ENCODE results near the gene KCND3. TPM values are rescaled to one million over a fixed set of nuclear protein-coding genes. Genes with fewer than 3 reads are reported as not detected.

The KCND3 gene
- total RNA-seq, 1 donor from 2014 or later = 0.06 TPM

GRCh38 chr1:111739925-111740765, 249.3 kb downstream of the KCND3 start:
- peak overlapping the region; percentile 93 for H3K4me2 ChIP-seq
- no peaks in the 10 kb centered on the region for H3K36me3 ChIP-seq
- no peak overlapping the region for H3K9ac ChIP-seq
- no peaks in the 10 kb centered on the region for H3K36me3 Mint-ChIP-seq
- DNase-seq (ENCODE audit: low spot score) = peak; percentile 96
- H3K27me3 Mint-ChIP-seq (ENCODE audit: insufficient read depth, low read depth) = peaks cover 34% of the 10 kb centered on the region
- H3F3A ChIP-seq (ENCODE audit: low read depth) = peaks cover 56% of the 10 kb centered on the region
- no peaks in the 10 kb centered on the region for H3K9me3 ChIP-seq (ENCODE audit: low read depth)
- peak overlapping the region; percentile 57 for H3K4me3 ChIP-seq
- H4K20me1 ChIP-seq (ENCODE audit: low read depth) = peaks cover 31% of the 10 kb centered on the region
- H3K27me3 ChIP-seq = peaks cover 18% of the 10 kb centered on the region
- TF ChIP-seq EZH2phosphoT487 (IDR thresholded peaks at IDR 0.05) (no peak), EZH2 (IDR thresholded peaks at IDR 0.05) (peak; percentile 63)
- no peaks in the 10 kb centered on the region for H3K9me3 Mint-ChIP-seq
- peaks cover 19% of the 10 kb centered on the region for H3K79me2 ChIP-seq (ENCODE audit: low read depth)
- H3K27ac ChIP-seq = peak overlapping the region; percentile 43
- peak overlapping the region; percentile 90 for H2AFZ ChIP-seq (replicated peaks)
- peaks cover 6% of the 10 kb centered on the region for H3K4me1 Mint-ChIP-seq
- peak overlapping the region; percentile 68 for H3K27ac Mint-ChIP-seq
- peak overlapping the region; percentile 87 for H3K4me3 Mint-ChIP-seq
- H3K4me1 ChIP-seq = peaks cover 33% of the 10 kb centered on the region

GRCh38 chr1:111739194-111739924, 250.1 kb downstream of the KCND3 start, which contains the start of gene INKA2:
Gene INKA2, minus strand, starts transcription at chr1:111739395. Its CDS starts 153 bp downstream, at chr1:111739242.
- Histone ChIP-seq H3K4me2 (peak within 1 kb of the TSS; percentile 93), H3F3A (ENCODE audit: low read depth) (peaks cover 56% of the 10 kb centered on the region), H3K4me3 (peak within 1 kb of the TSS; percentile 57), H2AFZ (replicated peaks) (peak within 1 kb of the TSS; percentile 90), H3K4me1 (peaks cover 34% of the 10 kb centered on the region), H3K36me3 (no peaks in the 10 kb centered on the region), H3K27me3 (peaks cover 18% of the 10 kb centered on the region), H3K79me2 (ENCODE audit: low read depth) (peaks cover 27% of the 10 kb centered on the region), H3K27ac (peak within 1 kb of the TSS; percentile 43), H3K9ac (no peak within 1 kb of the TSS), H4K20me1 (ENCODE audit: low read depth) (peaks cover 31% of the 10 kb centered on the region), H3K9me3 (ENCODE audit: low read depth) (no peaks in the 10 kb centered on the region)
- peak within 1 kb of the TSS; percentile 68 for H3K27ac Mint-ChIP-seq
- H3K36me3 Mint-ChIP-seq = no peaks in the 10 kb centered on the region
- peak within 1 kb of the TSS; percentile 88 for H3K4me3 Mint-ChIP-seq
- peaks cover 34% of the 10 kb centered on the region for H3K27me3 Mint-ChIP-seq (ENCODE audit: insufficient read depth, low read depth)
- H3K9me3 Mint-ChIP-seq = no peaks in the 10 kb centered on the region
- no peak for TF ChIP-seq EZH2 (IDR thresholded peaks at IDR 0.05)
- peaks cover 6% of the 10 kb centered on the region for H3K4me1 Mint-ChIP-seq
- DNase-seq (ENCODE audit: low spot score) = peak; percentile 95

DNA sequence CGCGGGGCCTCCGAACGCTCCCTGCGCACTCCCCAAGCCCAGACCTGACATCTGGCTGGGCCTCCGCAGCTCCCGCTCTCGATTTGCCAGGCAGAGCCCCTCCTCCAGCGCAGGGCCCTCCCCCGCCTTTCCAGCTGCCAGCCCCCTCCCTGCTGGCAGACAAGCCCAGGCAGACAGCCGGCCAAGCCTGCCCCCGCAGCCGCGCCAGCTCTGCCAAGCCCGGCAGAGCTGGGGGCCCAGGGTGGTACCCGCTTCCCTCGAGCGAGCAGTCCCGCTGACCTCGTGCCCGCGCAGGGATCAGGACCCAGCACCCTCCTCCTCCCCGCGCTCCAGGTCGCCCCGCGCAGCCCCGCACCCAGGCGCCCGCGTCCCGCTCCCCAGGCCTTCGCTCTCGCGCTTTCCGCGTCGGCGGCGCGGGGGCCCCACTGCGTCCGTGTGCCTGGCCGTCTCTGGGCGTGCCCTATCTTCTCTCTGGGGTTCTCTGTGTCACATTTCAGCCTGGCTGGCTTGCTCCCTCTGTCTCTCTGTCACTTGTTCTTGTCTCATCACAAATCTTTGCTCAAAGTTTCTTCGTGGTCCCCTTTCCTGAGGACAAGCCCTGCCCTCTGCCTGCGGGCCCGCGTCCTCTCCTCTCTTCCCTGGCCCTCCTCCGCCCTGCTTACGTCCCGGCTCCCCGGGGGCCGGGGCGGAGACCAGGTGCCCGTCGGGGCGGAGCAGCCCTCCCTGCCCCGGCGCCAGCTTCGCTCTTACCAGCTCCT, 250.9 kb downstream of the KCND3 start:
- Histone ChIP-seq H3F3A (ENCODE audit: low read depth) (peaks cover 56% of the 10 kb centered on the region), H2AFZ (replicated peaks) (peak overlapping the region; percentile 38), H3K4me3 (peak overlapping the region; percentile 57), H3K4me1 (peaks cover 40% of the 10 kb centered on the region), H3K36me3 (no peaks in the 10 kb centered on the region), H4K20me1 (ENCODE audit: low read depth) (peaks cover 31% of the 10 kb centered on the region), H3K79me2 (ENCODE audit: low read depth) (peaks cover 27% of the 10 kb centered on the region), H3K9ac (no peak overlapping the region), H3K4me2 (peak overlapping the region; percentile 93), H3K27ac (no peak overlapping the region), H3K27me3 (peaks cover 18% of the 10 kb centered on the region), H3K9me3 (ENCODE audit: low read depth) (no peaks in the 10 kb centered on the region)
- Mint-ChIP-seq H3K9me3 (no peaks in the 10 kb centered on the region), H3K36me3 (no peaks in the 10 kb centered on the region), H3K27me3 (ENCODE audit: insufficient read depth, low read depth) (peaks cover 33% of the 10 kb centered on the region), H3K4me1 (peaks cover 8% of the 10 kb centered on the region), H3K27ac (no peak overlapping the region), H3K4me3 (peak overlapping the region; percentile 88)
- peak; percentile 26 for TF ChIP-seq EZH2 (IDR thresholded peaks at IDR 0.05)
- no peak for TF ChIP-seq CTCF (IDR thresholded peaks at IDR 0.05)
- peak; percentile 81 for DNase-seq (ENCODE audit: low spot score)

GRCh38 chr1:111738133-111738435, 251.4 kb downstream of the KCND3 start:
- no peaks in the 10 kb centered on the region for H3K36me3 ChIP-seq
- peaks cover 56% of the 10 kb centered on the region for H3F3A ChIP-seq (ENCODE audit: low read depth)
- H3K4me2 ChIP-seq = peak overlapping the region; percentile 93
- Mint-ChIP-seq H3K27me3 (ENCODE audit: insufficient read depth, low read depth) (peaks cover 32% of the 10 kb centered on the region), H3K27ac (no peak overlapping the region), H3K4me1 (peaks cover 11% of the 10 kb centered on the region), H3K4me3 (peak overlapping the region; percentile 78), H3K36me3 (no peaks in the 10 kb centered on the region), H3K9me3 (no peaks in the 10 kb centered on the region)
- TF ChIP-seq EZH2 (IDR thresholded peaks at IDR 0.05) = no peak
- TF ChIP-seq CTCF (IDR thresholded peaks at IDR 0.05) = no peak
- TF ChIP-seq EZH2phosphoT487 (IDR thresholded peaks at IDR 0.05) = no peak
- no peak overlapping the region for H3K27ac ChIP-seq
- H2AFZ ChIP-seq (replicated peaks) = no peak overlapping the region
- H3K9me3 ChIP-seq (ENCODE audit: low read depth) = no peaks in the 10 kb centered on the region
- peaks cover 27% of the 10 kb centered on the region for H3K79me2 ChIP-seq (ENCODE audit: low read depth)
- H3K4me3 ChIP-seq = peak overlapping the region; percentile 57
- no peak for DNase-seq (ENCODE audit: low spot score)
- peaks cover 18% of the 10 kb centered on the region for H3K27me3 ChIP-seq
- peaks cover 43% of the 10 kb centered on the region for H3K4me1 ChIP-seq
- H3K9ac ChIP-seq = no peak overlapping the region
- H4K20me1 ChIP-seq (ENCODE audit: low read depth) = peaks cover 31% of the 10 kb centered on the region

Measured in neural progenitor cell (in vitro differentiated cells).